SU-DHL-6 (cell line): ENCODE results near the gene GLYATL2.

Source experiments
- EZH2phosphoT487 ChIP-seq: fragments of 200-600 bp; sonication (generic), shearing (Covaris generic); conservative IDR thresholded peaks from 2 replicates; pipeline ENCODE4 v1.6.1; 2018; ENCODE audit warnings: mild to moderate bottlenecking, antibody characterized with exemption, low read length, moderate library complexity, mixed read lengths
- TF ChIP-seq, protein P1 (sequence below): fragments of 200-600 bp; sonication (generic); IDR thresholded peaks from one replicate; pipeline ENCODE4 v1.5.1; 2017; ENCODE audit warnings: antibody characterized with exemption, mild to moderate bottlenecking, low read length, moderate library complexity; ENCODE audit not compliant: insufficient read depth, poor library complexity, severe bottlenecking

DNA sequence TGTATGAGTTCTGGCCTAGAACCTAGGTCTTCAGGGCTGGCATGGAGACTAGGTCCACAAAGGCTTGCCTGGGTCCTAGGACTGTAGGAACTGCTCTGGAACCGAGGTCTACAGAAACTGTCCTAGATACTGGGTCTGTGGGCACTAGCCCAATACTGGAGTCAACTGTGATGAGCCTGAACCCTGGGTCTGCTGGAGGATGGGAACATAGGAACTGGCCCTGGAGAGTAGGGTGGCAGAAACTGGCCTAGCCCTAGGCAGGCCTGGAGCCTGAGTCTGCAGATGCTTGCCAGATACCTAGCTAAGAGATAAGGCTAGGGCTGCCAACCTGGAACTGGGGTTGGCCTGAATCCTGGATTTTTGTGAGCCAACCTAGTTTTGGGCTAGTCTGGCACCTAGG, 19.2 kb upstream of the GLYATL2 start:
- TF ChIP-seq, protein P1, sequence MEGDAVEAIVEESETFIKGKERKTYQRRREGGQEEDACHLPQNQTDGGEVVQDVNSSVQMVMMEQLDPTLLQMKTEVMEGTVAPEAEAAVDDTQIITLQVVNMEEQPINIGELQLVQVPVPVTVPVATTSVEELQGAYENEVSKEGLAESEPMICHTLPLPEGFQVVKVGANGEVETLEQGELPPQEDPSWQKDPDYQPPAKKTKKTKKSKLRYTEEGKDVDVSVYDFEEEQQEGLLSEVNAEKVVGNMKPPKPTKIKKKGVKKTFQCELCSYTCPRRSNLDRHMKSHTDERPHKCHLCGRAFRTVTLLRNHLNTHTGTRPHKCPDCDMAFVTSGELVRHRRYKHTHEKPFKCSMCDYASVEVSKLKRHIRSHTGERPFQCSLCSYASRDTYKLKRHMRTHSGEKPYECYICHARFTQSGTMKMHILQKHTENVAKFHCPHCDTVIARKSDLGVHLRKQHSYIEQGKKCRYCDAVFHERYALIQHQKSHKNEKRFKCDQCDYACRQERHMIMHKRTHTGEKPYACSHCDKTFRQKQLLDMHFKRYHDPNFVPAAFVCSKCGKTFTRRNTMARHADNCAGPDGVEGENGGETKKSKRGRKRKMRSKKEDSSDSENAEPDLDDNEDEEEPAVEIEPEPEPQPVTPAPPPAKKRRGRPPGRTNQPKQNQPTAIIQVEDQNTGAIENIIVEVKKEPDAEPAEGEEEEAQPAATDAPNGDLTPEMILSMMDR = no peak
- TF ChIP-seq EZH2phosphoT487 = no peak
